Activated CD8-positive, alpha-beta memory T cell treated with anti-CD3 and anti-CD28 coated beads for 48 hours (primary cell): Measurements from ENCODE around the gene CDH20.

Experiments
- DNase-seq, 3 experiments: peaks; one replicate each; pipeline ENCODE4 v3.0.0-alpha.2; 2020; ENCODE audit warnings: low read depth in 2 of 3, low spot score in 2 of 3

Gene CDH20

DNA sequence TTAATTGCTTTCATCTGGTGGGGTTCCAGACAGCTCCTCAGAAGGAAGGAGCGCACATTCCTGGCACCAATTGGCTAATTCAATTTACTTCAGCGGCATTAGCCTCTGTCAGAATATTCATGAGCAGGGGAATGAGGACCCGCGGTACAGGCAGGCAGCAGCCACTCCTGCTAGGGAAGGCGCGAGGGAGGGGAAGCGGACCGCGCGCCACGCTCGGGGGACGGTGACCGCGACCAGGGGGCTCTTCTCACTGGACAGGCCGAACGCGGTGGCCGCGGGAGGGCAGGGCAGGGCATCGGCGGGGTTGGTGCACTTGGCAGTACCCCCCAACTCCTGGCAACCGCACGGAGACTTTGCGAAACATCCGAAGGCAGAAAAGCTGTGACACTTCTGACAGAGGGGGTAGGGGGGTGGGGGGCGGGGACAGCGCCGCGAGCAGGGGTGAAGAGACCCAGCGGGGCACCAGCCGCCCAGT is at the start of gene CDH20:
Gene CDH20 (plus strand): TSS at position 160 of the 475 bp plus-strand sequence.
- no peak for DNase-seq

- DNase-seq: no peak
These were observed 49.2 kb upstream of the CDH20 start for GRCh38 chr18:61284039-61284438.

DNA sequence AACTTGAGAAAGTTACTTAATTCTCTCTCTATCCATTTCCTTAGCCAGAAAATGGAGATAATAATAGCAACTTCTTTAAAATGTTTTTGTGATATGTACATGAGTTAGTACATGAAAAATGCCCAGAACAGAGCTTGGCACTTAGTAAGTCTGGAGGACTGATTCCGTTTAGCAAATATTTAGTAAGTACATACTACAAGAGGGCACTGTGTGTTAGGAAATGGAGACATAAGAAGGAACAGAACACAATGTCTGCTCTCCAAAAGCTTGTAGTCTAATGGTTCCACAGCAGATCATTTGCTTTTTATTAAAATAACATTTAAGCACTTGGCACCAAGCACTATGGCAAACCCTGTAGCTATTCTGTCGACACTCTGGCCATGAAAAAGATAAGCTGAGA is 47.5 kb upstream of the CDH20 start:
- DNase-seq: no peak

GRCh38 chr18:61286867-61287266 is 46.4 kb upstream of the CDH20 start:
- no peak for DNase-seq

- no peak for DNase-seq
These were observed 42.6 kb upstream of the CDH20 start for GRCh38 chr18:61290616-61291015.

- DNase-seq: no peak
These were observed 40.8 kb upstream of the CDH20 start for GRCh38 chr18:61292280-61293035.

GRCh38 chr18:61295153-61295552 is 38.1 kb upstream of the CDH20 start:
- DNase-seq: no peak

GRCh38 chr18:61308004-61308403 is 25.2 kb upstream of the CDH20 start:
- DNase-seq: no peak

GRCh38 chr18:61308795-61309393 is 24.3 kb upstream of the CDH20 start:
- DNase-seq: no peak

- DNase-seq: peak in 2 of 3 experiments; percentile 11 to 12
These were observed 10.9 kb upstream of the CDH20 start for GRCh38 chr18:61322265-61322873.

DNA sequence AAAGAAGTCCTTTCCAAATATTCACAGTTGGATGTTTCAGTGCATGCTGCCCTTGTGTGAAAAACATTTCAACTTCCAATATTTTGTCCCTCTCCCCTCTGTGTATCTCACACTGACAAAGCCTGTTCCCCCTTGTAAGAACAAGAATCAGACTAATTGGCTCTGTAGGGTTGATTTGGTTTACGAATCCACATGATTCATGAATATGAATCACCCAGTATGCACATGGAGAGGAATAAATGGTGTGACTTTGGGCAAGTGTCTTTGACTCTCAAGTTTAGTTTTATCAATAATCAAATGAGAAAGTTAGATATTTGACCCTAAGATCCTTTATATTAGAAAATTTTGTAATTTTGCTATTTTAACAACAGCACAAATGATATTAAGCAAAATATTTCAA is 9.3 kb upstream of the CDH20 start:
- no peak for DNase-seq

GRCh38 chr18:61326407-61326806 is 6.8 kb upstream of the CDH20 start:
- DNase-seq: no peak

- DNase-seq: no peak
These were observed 3.8 kb upstream of the CDH20 start for GRCh38 chr18:61329398-61329797.

GRCh38 chr18:61331051-61331450 is 2.2 kb upstream of the CDH20 start:
- DNase-seq: no peak

- no peak for DNase-seq
These were observed 688 bp downstream of the CDH20 start for GRCh38 chr18:61333746-61334490.

- DNase-seq: no peak
These were observed 1.2 kb downstream of the CDH20 start for GRCh38 chr18:61334491-61334850.

DNA sequence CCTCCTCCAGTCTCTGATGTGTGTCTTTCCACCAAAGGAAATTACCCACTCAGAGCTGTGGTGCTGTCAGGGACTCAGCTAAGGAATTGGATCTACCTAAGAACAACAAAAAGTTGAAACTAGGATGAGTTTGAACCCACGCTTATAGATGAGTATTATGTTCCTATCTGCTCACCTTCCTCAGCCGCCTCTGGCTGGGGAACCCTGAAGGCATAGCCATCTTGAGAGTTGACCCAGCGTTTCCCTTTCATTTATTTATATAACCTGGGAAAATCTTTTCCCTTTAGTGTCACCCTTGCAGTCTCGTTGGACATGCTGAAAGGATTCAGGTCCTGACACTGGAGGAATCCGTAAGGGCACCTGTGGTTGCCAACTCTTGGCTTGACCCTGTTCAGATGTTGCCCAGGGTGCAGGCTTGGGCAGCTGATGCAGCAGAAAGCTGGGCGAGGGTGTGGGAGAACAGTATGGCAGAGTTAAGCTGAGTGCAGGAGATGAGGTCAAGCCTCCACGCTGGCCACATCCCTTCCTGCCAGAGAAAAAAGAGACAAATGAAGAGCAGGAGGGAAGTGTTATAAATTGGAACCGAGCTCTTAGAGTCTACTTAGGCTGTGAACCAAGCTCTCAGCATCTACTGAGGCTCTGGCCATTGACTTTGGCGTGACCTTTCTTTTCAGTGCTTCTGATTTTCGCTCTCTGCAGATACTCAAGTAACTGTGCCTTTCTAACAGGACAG is 1.9 kb downstream of the CDH20 start:
- DNase-seq: no peak

- DNase-seq: no peak
These were observed 2.7 kb downstream of the CDH20 start for GRCh38 chr18:61335684-61336555.

DNA sequence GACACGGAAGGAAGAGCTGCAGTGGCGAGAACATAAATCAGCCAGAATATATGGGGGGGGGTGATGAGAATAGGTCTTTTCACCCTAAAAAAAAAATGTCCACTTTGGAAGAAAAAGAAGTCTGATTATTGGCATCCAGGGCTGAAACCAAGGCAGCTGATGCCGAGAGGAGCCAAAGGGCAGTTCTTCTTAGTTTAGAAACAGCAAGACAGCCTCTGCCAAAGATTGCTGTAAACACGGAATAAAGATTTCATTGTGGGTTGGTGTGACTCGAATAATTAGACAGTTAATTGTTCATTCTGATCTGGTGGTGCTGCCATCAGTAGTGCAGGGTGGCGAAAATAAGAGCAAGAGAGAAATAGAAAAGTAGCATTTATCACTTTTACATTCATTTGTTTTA is 3.5 kb downstream of the CDH20 start:
- no peak for DNase-seq

DNA sequence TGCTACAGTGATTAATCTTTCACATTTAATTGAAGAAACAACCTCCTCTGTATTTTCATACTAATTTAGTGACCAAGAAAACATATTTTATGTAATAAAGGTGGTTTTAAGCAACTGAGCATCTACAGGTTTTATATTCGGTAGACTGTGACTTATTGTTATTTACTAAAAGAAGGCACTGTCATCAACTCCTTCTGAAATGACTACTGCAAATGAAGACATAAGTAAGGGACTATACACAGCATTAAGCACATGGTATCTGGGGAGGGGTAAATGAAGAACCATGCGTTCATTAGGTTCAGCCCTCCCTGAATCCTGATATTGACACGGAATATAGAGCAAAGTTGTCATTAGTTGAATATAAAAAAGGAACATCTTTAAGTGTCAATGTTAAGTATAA is 4.3 kb downstream of the CDH20 start:
- no peak for DNase-seq
